Endothelial cell of umbilical vein (primary cell): ENCODE data around the gene NUB1. TPM values are rescaled to one million over a fixed set of nuclear protein-coding genes. Genes with fewer than 3 reads are reported as not detected.

Source experiments
- BruUV-seq: library from RNA; stranded (reverse); fragments of 400-500 nt; replicated peaks from 2 replicates; lab custom pipeline; 2021; lab: Mats Ljungman, UMichigan
- CTCF ChIA-PET: fragments of 300-600, 350-600 bp; sonication (Branson Sonifier 250); formaldehyde crosslinking; loops from one replicate; lab custom pipeline; 2021; ENCODE audit warnings: antibody characterized with exemption, inconsistent platforms; lab: Charles Lee
- POLR2A ChIA-PET: fragments of 300-600, 350-600 bp; sonication (Branson Sonifier 250); formaldehyde crosslinking; loops from one replicate; lab custom pipeline; 2021; ENCODE audit warnings: antibody characterized with exemption, inconsistent platforms; lab: Charles Lee
- DNase-seq: peaks from one replicate; pipeline ENCODE4 v3.0.0-alpha.2; 2011; ENCODE audit warnings: low read depth, low spot score
- FAIRE-seq: peaks from 2 replicates; lab custom pipeline; 2011; peaks lifted over from hg19 to GRCh38; lab: Jason Lieb, UNC
- H2AFZ ChIP-seq: 2 replicates; pipeline ENCODE4 v1.6.0; 2012; ENCODE audit warnings: low read depth, low read length, control low read depth, inconsistent platforms
- H3K27ac ChIP-seq: 2 replicates; pipeline ENCODE4 v1.5.1; 2011; ENCODE audit warnings: low read depth, mild to moderate bottlenecking, control low read depth, low read length, moderate library complexity; ENCODE audit not compliant: insufficient read depth
- H3K27me3 ChIP-seq, 2 experiments: 2 replicates each; pipeline versions ENCODE4 v1.6.0 to v1.6.1; 2011; ENCODE audit warnings: low read length in 2 of 2, mixed read lengths in 1 of 2; ENCODE audit not compliant: control insufficient read depth in 2 of 2, insufficient read depth in 2 of 2
- H3K36me3 ChIP-seq, 2 experiments: 2 replicates in 1 of 2; 3 replicates in 1 of 2; pipeline ENCODE4 v1.5.1; 2011; ENCODE audit warnings: low read length in 2 of 2, mild to moderate bottlenecking in 1 of 2, moderate library complexity in 1 of 2; ENCODE audit not compliant: control insufficient read depth in 2 of 2, insufficient read depth in 2 of 2; ENCODE audit errors: extremely low read depth in 1 of 2
- H3K4me1 ChIP-seq: 3 replicates; pipeline ENCODE4 v1.5.1; 2011; ENCODE audit warnings: mild to moderate bottlenecking, low read length; ENCODE audit not compliant: control insufficient read depth, insufficient read depth; ENCODE audit errors: extremely low read depth
- H3K4me2 ChIP-seq: 2 replicates; pipeline ENCODE4 v1.6.1; 2011; ENCODE audit warnings: low read length, control low read depth, mixed read lengths; ENCODE audit not compliant: insufficient read depth
- H3K4me3 ChIP-seq, 3 experiments: fragments of 200-600 bp in 1 of 3; sonication (generic), shearing (Covaris generic) in 1 of 3; replicated peaks in 1 of 3; 2 replicates each; pipeline ENCODE4 v1.5.1; 2011 to 2016; ENCODE audit warnings: control low read depth in 3 of 3, low read length in 3 of 3, mild to moderate bottlenecking in 2 of 3, inconsistent platforms in 1 of 3, low read depth in 1 of 3, moderate library complexity in 1 of 3; ENCODE audit not compliant: insufficient read depth in 1 of 3
- H3K79me2 ChIP-seq: 2 replicates; pipeline ENCODE4 v1.6.0; 2012; ENCODE audit warnings: low read length, inconsistent platforms; ENCODE audit not compliant: control insufficient read depth, insufficient read depth
- H3K9ac ChIP-seq: replicated peaks from 2 replicates; pipeline ENCODE3; 2011; ENCODE audit warnings: low read length, control low read depth; ENCODE audit not compliant: insufficient read depth; ENCODE audit errors: extremely low read depth
- H3K9me1 ChIP-seq: replicated peaks from 3 replicates; pipeline ENCODE4 v1.6.0; 2011; ENCODE audit warnings: mild to moderate bottlenecking, low read length; ENCODE audit not compliant: control insufficient read depth, insufficient read depth; ENCODE audit errors: extremely low read depth
- H3K9me3 ChIP-seq: replicated peaks from 2 replicates; pipeline ENCODE4 v1.5.1; 2012; ENCODE audit warnings: low read length, inconsistent platforms; ENCODE audit not compliant: control insufficient read depth, insufficient read depth
- H4K20me1 ChIP-seq: replicated peaks from 2 replicates; pipeline ENCODE3; 2011; ENCODE audit warnings: mild to moderate bottlenecking, low read length; ENCODE audit not compliant: control insufficient read depth, insufficient read depth; ENCODE audit errors: extremely low read depth
- EZH2 ChIP-seq: IDR thresholded peaks from 2 replicates; pipeline ENCODE4 v1.6.1; 2012; ENCODE audit warnings: borderline replicate concordance, low read depth, mild to moderate bottlenecking, moderate library complexity, low read length, inconsistent platforms; ENCODE audit not compliant: severe bottlenecking
- FOS ChIP-seq: IDR thresholded peaks from 2 replicates; pipeline ENCODE4 v1.6.1; 2011; ENCODE audit warnings: mild to moderate bottlenecking, low read length, moderate library complexity, borderline replicate concordance; ENCODE audit not compliant: insufficient read depth
- GATA2 ChIP-seq: IDR thresholded peaks from 2 replicates; pipeline ENCODE4 v1.7.0; 2011; ENCODE audit warnings: low read depth, mild to moderate bottlenecking, moderate library complexity, mixed read lengths, low read length; ENCODE audit not compliant: insufficient read length, insufficient read depth
- JUN ChIP-seq: IDR thresholded peaks from 2 replicates; pipeline ENCODE4 v1.6.1; 2011; ENCODE audit warnings: borderline replicate concordance, low read depth; ENCODE audit not compliant: insufficient read length, insufficient read depth
- MYC ChIP-seq: IDR thresholded peaks from one replicate; pipeline ENCODE4 v1.6.1; 2011; ENCODE audit warnings: mild to moderate bottlenecking, low read depth, low read length
- POLR2A ChIP-seq: IDR thresholded peaks from 2 replicates; pipeline ENCODE4 v1.6.1; 2012; ENCODE audit warnings: low read depth, mild to moderate bottlenecking, control low read depth, low read length
- POLR2AphosphoS5 ChIP-seq: IDR thresholded peaks from 2 replicates; pipeline ENCODE4 v1.6.1; 2012; ENCODE audit warnings: low read depth, mild to moderate bottlenecking, control low read depth, low read length, moderate library complexity; ENCODE audit not compliant: insufficient read depth
- dilution Hi-C: fragments of 300-500 bp; cut with MboI; formaldehyde crosslinking; loops from one replicate; pipeline ENCODE4 v1.15.0; 2019; ENCODE audit warnings: low sequenced_read_pairs; ENCODE audit not compliant: extremely low pct_ligation_motif_present
- intact Hi-C: fragments of 100-400 bp; cut with micrococcal nuclease; formaldehyde crosslinking; loops from one replicate; pipeline ENCODE4 v1.10.0; 2022
- polyA plus RNA-seq, 4 experiments: library from polyadenylated mRNA; depleted of rRNA in 3 of 4; stranded (reverse) in 3 of 4; unstranded in 1 of 4; fragments of >200 nt; gene quantifications; 2 replicates each; pipeline versions ENCODE4 v1.2.1 to v1.2.3, GENCODE V29; 2011 to 2012; ENCODE audit warnings: missing spikeins in 1 of 4
- total RNA-seq: library from RNA; stranded (reverse); gene quantifications from 2 replicates; pipeline ENCODE4 v1.2.3, GENCODE V29; 2021
- TF ChIP-seq, protein P1 (sequence below), 2 donors: IDR thresholded peaks; 1 replicate in 1 of 2; 2 replicates in 1 of 2; pipeline ENCODE4 v1.5.1; 2011; ENCODE audit warnings: low read length in 2 of 2, mild to moderate bottlenecking in 2 of 2, moderate library complexity in 2 of 2, control low read depth in 1 of 2, inconsistent platforms in 1 of 2, low read depth in 1 of 2; ENCODE audit not compliant: insufficient read depth in 1 of 2; ENCODE audit errors: extremely low read depth in 1 of 2
- TF ChIP-seq, protein P2 (sequence below): IDR thresholded peaks from 2 replicates; pipeline ENCODE4 v1.6.1; 2011; ENCODE audit not compliant: insufficient read depth, insufficient read length

The NUB1 gene
- total and polyA plus RNA-seq, 2 donors (not counting 3 experiments of a cell fraction or from before 2014, with no cell fraction given), result 28.0 to 46.2 TPM

DNA sequence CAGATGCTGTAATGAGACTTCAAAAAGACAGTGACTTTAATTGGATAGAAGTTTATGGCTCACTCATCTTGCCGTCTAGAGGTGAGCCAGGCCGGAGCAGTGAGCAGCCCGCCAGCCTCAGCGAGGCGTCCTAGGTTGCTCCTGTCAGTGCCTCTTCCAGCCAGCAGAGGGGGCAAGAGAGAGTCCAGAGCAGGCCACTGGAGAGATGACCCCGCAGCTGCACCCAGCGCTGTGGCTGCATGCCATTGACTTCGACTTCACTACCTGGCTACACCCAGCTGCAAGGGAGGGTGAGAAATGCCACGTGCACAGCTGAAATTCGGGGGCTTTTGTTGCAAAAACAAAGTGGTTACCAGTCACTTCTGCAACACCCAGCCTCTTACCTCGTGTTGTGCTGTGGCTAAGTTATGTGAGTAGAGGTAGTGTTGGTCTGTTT is 26.5 kb downstream of the NUB1 start:
- intact Hi-C loops (loop anchor here (1.0 to 5.0 kb wide), 5 partner anchors 80 to 779 kb away; no protein-coding TSS in a partner anchor), dilution Hi-C loops (no loop called here)
- no TSS peak for BruUV-seq
- H3K9me3 ChIP-seq, result no peaks in the 10 kb centered on the region
- no peak overlapping the region for H2AFZ ChIP-seq
- no peak overlapping the region for H3K4me3 ChIP-seq
- no peaks in the 10 kb centered on the region for H3K79me2 ChIP-seq
- no peaks in the 10 kb centered on the region for H3K4me1 ChIP-seq
- H3K27ac ChIP-seq, result no peak overlapping the region
- H3K36me3 ChIP-seq, result peaks cover 3% of the 10 kb centered on the region in 2 experiments
- H4K20me1 ChIP-seq, result no peaks in the 10 kb centered on the region
- H3K9ac ChIP-seq, result no peak overlapping the region
- TF ChIP-seq, protein P1, sequence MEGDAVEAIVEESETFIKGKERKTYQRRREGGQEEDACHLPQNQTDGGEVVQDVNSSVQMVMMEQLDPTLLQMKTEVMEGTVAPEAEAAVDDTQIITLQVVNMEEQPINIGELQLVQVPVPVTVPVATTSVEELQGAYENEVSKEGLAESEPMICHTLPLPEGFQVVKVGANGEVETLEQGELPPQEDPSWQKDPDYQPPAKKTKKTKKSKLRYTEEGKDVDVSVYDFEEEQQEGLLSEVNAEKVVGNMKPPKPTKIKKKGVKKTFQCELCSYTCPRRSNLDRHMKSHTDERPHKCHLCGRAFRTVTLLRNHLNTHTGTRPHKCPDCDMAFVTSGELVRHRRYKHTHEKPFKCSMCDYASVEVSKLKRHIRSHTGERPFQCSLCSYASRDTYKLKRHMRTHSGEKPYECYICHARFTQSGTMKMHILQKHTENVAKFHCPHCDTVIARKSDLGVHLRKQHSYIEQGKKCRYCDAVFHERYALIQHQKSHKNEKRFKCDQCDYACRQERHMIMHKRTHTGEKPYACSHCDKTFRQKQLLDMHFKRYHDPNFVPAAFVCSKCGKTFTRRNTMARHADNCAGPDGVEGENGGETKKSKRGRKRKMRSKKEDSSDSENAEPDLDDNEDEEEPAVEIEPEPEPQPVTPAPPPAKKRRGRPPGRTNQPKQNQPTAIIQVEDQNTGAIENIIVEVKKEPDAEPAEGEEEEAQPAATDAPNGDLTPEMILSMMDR (IDR thresholded peaks at IDR 0.05; ENCODE audit: extremely low read depth in 1 of 2, insufficient read depth in 1 of 2, low read depth in 1 of 2, low read length in 2 of 2), result peak; percentile 97 to 99
- no peak for TF ChIP-seq GATA2
- no peaks in the 10 kb centered on the region for H3K27me3 ChIP-seq
- H3K9me1 ChIP-seq, result no peaks in the 10 kb centered on the region
- FAIRE-seq (peak; percentile 79), DNase-seq (peak; percentile 71)
- H3K4me2 ChIP-seq, result no peak overlapping the region
- POLR2A ChIA-PET, result no interaction called here
- CTCF ChIA-PET, result interaction anchor here (0.5 to 4.0 kb wide), 21 partner anchors 8 to 1613 kb away, joined by 3 to 96 read pairs (median 3); partner anchors contain the start of genes CRYGN and RHEB

DNA sequence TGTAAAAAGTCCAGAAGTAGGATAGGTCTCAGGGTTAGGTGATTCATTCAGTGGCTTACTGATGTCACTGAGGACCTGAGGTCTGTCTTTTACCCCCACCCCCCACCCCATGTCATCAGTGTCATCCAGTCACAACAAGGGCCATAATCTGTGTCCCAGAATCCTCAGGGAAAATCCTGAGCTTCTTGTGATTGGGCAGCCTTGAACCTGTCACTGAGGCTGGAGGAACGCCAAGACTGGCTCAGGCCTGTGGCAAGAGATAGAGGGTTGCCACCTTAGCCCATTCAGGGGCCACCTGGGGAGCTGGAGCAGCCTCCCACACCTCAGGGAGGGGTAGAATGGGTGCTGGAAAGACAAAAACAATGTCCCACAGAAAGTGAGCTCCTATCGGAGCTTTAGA is 29.7 kb downstream of the NUB1 start:
- TF ChIP-seq MYC, result no peak
- no peak for TF ChIP-seq POLR2A
- no peak for TF ChIP-seq POLR2AphosphoS5
- TF ChIP-seq, protein P1 (IDR thresholded peaks at IDR 0.05; ENCODE audit: extremely low read depth in 1 of 2, insufficient read depth in 1 of 2, low read depth in 1 of 2, low read length in 2 of 2), result no peak
- TF ChIP-seq JUN, result no peak
- TF ChIP-seq, protein P2, sequence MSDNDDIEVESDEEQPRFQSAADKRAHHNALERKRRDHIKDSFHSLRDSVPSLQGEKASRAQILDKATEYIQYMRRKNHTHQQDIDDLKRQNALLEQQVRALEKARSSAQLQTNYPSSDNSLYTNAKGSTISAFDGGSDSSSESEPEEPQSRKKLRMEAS, result no peak
- TF ChIP-seq FOS, result no peak
- TF ChIP-seq EZH2, result no peak
- TF ChIP-seq GATA2, result no peak
- H4K20me1 ChIP-seq, result no peaks in the 10 kb centered on the region
- no TSS peak for BruUV-seq
- CTCF ChIA-PET, result interaction anchor here (0.7 to 6.3 kb wide), 4 partner anchors 17 to 387 kb away, joined by 3 to 44 read pairs (median 4); no protein-coding TSS in a partner anchor
- DNase-seq (no peak), FAIRE-seq (no peak)
- POLR2A ChIA-PET, result no interaction called here
- peaks cover 3 to 21% of the 10 kb centered on the region in 2 experiments for H3K36me3 ChIP-seq
- no peaks in the 10 kb centered on the region for H3K27me3 ChIP-seq
- H3K4me1 ChIP-seq, result no peaks in the 10 kb centered on the region
- intact Hi-C loops (no loop called here), dilution Hi-C loops (no loop called here)
- H3K9me1 ChIP-seq, result no peaks in the 10 kb centered on the region
- H3K9me3 ChIP-seq, result no peaks in the 10 kb centered on the region
- no peaks in the 10 kb centered on the region for H3K79me2 ChIP-seq
- no peak overlapping the region for H3K9ac ChIP-seq
- H3K4me2 ChIP-seq, result no peak overlapping the region
- H2AFZ ChIP-seq, result no peak overlapping the region
- H3K4me3 ChIP-seq, result no peak overlapping the region
- H3K27ac ChIP-seq, result no peak overlapping the region
